Kidney epithelial cell (primary cell): ENCODE results near the gene SAMD4A. TPM values are rescaled to one million over a fixed set of nuclear protein-coding genes. Genes with fewer than 3 reads are reported as not detected.

ENCODE experiments used
- DNase-seq: peaks from one replicate; pipeline ENCODE4 v3.0.0-alpha.2; 2010; ENCODE audit warnings: low read depth
- H3K27me3 ChIP-seq: 2 replicates; pipeline ENCODE4 v1.6.0; 2011; ENCODE audit warnings: low read length; ENCODE audit not compliant: control insufficient read depth, insufficient read depth
- H3K36me3 ChIP-seq: 2 replicates; pipeline ENCODE4 v1.5.1; 2011; ENCODE audit warnings: low read length; ENCODE audit not compliant: control insufficient read depth, insufficient read depth
- H3K4me3 ChIP-seq: 2 replicates; pipeline ENCODE4 v1.5.1; 2011; ENCODE audit warnings: low read depth, mild to moderate bottlenecking, control low read depth, low read length
- total RNA-seq: library from RNA; depleted of rRNA; stranded (reverse); fragments of >200 nt; gene quantifications from 2 replicates; pipeline ENCODE4 v1.2.3, GENCODE V29; 2015
- TF ChIP-seq, protein P1 (sequence below): IDR thresholded peaks from 2 replicates; pipeline ENCODE4 v1.5.1; 2011; ENCODE audit warnings: mild to moderate bottlenecking, moderate library complexity, low read length, control low read depth, inconsistent platforms; ENCODE audit not compliant: insufficient read depth, poor library complexity, severe bottlenecking

SAMD4A gene
- total RNA-seq, 1 donor from 2014 or later = 14.5 TPM

DNA sequence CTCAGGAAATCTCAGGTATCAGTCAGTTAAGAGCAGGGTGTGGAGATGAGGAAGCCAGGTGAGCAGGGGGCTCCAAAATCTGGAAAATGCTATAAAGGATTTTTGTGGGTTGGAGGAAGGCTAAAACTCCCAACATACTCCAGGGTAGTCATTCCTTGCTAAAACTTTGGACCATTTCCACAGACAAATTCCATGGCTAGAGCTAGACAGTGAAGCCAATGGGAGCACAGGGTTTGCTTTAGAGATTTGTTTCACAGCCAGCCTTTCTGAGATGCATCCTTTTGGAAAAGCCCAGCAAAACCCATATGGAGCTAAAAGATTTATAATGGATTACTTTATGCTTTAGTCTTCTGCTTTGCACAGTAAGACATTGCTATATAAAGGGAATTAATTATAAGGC is 146.5 kb downstream of the SAMD4A start:
- H3K4me3 ChIP-seq = no peak overlapping the region
- no peak for DNase-seq
- no peaks in the 10 kb centered on the region for H3K27me3 ChIP-seq
- H3K36me3 ChIP-seq = no peaks in the 10 kb centered on the region
- TF ChIP-seq, protein P1, sequence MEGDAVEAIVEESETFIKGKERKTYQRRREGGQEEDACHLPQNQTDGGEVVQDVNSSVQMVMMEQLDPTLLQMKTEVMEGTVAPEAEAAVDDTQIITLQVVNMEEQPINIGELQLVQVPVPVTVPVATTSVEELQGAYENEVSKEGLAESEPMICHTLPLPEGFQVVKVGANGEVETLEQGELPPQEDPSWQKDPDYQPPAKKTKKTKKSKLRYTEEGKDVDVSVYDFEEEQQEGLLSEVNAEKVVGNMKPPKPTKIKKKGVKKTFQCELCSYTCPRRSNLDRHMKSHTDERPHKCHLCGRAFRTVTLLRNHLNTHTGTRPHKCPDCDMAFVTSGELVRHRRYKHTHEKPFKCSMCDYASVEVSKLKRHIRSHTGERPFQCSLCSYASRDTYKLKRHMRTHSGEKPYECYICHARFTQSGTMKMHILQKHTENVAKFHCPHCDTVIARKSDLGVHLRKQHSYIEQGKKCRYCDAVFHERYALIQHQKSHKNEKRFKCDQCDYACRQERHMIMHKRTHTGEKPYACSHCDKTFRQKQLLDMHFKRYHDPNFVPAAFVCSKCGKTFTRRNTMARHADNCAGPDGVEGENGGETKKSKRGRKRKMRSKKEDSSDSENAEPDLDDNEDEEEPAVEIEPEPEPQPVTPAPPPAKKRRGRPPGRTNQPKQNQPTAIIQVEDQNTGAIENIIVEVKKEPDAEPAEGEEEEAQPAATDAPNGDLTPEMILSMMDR = no peak

DNA sequence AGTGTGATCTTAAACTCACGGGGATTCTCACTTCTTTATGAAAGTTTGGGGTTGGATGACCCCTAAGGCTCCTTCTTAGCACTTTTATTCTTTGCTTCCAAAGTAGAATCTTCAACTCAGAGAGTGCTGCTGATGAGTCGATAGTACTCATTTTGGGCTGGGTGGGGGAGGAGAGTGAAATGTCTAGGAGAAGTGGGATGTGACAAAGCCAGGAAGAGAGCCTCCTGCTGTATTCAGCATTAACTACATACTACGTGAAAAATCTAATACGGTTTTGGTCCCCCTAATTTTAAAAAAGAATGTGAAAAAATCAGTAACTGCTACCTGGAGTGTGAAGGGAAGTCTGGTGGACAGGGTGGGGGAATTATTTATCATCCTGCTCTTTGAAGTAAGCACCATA is 148.3 kb downstream of the SAMD4A start:
- no peaks in the 10 kb centered on the region for H3K27me3 ChIP-seq
- H3K4me3 ChIP-seq = no peak overlapping the region
- TF ChIP-seq, protein P1 = peak; percentile 30
- H3K36me3 ChIP-seq = no peaks in the 10 kb centered on the region
- DNase-seq = no peak

DNA sequence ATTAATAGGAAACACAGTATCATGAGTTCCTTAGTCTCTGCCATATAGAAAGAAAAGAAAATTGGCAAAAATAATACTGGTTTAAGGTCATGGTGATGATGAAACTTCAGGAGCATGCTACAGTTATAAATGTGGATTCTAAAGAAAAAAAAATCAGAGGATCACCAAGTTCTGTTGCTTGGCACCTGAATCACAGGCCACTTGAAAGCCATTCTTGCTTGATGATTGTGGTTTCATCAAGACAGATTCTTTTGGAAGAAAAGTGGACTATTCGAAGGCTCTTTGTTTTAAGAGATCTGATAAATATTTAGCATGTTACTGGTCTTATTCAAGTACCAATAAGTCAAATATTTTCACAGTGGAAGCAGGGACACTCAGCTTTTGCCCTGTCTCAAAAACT is 148.9 kb downstream of the SAMD4A start:
- Histone ChIP-seq H3K4me3 (no peak overlapping the region), H3K27me3 (no peaks in the 10 kb centered on the region), H3K36me3 (no peaks in the 10 kb centered on the region)
- TF ChIP-seq, protein P1 = no peak
- no peak for DNase-seq

DNA sequence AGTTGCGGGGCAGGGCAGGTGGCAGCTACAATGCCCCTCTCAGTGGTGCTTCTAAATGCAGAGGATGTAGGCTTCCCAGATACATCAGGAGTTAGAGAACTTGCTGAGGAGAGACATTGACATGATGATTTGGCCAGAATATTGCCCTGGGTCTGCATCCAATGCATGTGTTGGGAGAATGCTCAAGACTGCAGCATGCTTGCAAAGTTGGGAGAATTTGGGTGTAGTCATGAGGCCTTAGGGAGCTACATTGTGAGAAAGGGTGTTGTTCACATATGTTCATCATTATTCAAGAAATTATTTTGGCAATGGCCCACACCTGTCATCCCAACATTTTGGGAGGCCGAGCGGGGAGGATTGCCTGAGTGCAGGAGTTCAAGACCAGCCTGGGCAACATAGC is 149.9 kb downstream of the SAMD4A start:
- DNase-seq = no peak
- TF ChIP-seq, protein P1 = no peak
- Histone ChIP-seq H3K27me3 (no peaks in the 10 kb centered on the region), H3K4me3 (no peak overlapping the region), H3K36me3 (no peaks in the 10 kb centered on the region)

DNA sequence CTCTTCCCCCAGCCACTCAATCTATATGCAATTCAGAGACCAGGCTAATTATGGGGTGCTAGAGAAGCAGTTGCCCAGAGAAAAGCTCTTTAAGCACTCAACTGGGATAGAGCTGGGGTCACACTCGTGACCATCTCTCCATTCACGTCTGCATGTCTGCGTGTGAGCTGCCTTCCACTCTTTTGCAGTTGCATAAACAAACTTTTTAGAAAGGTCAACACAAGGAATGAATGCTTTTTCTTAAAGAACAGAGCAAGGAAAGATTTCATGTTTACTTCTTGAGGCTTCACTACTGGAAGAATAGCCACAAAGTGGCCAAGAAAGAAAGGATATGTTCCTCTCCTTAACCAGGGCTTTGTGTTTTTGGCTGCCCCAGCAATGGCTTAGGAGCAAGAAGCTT is 151.1 kb downstream of the SAMD4A start:
- TF ChIP-seq, protein P1 = no peak
- Histone ChIP-seq H3K4me3 (no peak overlapping the region), H3K36me3 (no peaks in the 10 kb centered on the region), H3K27me3 (no peaks in the 10 kb centered on the region)
- DNase-seq = no peak

DNA sequence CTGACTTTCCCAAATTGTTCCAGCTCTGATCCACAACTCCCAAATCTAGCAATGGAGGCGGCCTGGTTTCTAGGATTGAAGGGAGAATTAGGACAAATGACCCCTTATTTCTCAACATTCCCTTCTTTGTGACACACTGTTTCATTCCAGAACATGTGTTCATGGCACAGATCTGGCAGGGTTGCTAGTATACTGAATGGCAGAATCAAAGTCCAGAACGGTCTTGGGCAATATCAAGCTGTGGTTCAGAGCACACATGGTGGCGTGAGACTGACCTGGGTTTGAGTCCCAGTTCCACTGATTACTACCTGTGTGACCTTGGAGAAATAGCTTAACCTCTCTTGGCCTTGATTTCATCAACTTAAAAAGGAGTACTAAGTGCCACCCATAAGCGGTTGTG is 152.5 kb downstream of the SAMD4A start:
- H3K4me3 ChIP-seq = no peak overlapping the region
- no peaks in the 10 kb centered on the region for H3K27me3 ChIP-seq
- TF ChIP-seq, protein P1 = no peak
- H3K36me3 ChIP-seq = no peaks in the 10 kb centered on the region
- DNase-seq = no peak
